ENCODE data around the gene NOL12.
"Not testable (repeated sequence)": the region's sequence is repeated elsewhere in the genome, so short reads cannot be mapped to it uniquely, and the experiment has no call there.

Gene NOL12

GRCh38 chr22:37710675-37711074, 24.5 kb downstream of the NOL12 start:
- FAIRE-seq (no peak), DNase-seq (ENCODE audit: low spot score) (no peak)

GRCh38 chr22:37711490-37711889, 25.3 kb downstream of the NOL12 start:
- DNase-seq (ENCODE audit: low spot score) (no peak), FAIRE-seq (no peak)

- no peak for FAIRE-seq
- DNase-seq (ENCODE audit: low spot score): no peak
Measured at GRCh38 chr22:37713761-37714160, 27.6 kb downstream of the NOL12 start.

GRCh38 chr22:37714634-37715033, 28.5 kb downstream of the NOL12 start:
- DNase-seq (ENCODE audit: low spot score) (no peak), FAIRE-seq (no peak)

GRCh38 chr22:37715760-37716159, 29.6 kb downstream of the NOL12 start:
- DNase-seq (ENCODE audit: low spot score): no peak
- no peak for FAIRE-seq

- DNase-seq (ENCODE audit: low spot score) (no peak), FAIRE-seq (no peak)
Measured at GRCh38 chr22:37716708-37717107, 30.6 kb downstream of the NOL12 start.

- not testable (repeated sequence) for FAIRE-seq; DNase-seq (ENCODE audit: low spot score)
Measured at GRCh38 chr22:37717235-37717634, 31.1 kb downstream of the NOL12 start.

- not testable (repeated sequence) for FAIRE-seq; DNase-seq (ENCODE audit: low spot score)
Measured at GRCh38 chr22:37717746-37718305, 31.7 kb downstream of the NOL12 start.

- FAIRE-seq (no peak), DNase-seq (ENCODE audit: low spot score) (no peak)
Measured at GRCh38 chr22:37725551-37726240, 39.6 kb downstream of the NOL12 start.

- DNase-seq (ENCODE audit: low spot score) (no peak), FAIRE-seq (no peak)
Measured at GRCh38 chr22:37726241-37726887, 40.2 kb downstream of the NOL12 start.

- DNase-seq (ENCODE audit: low spot score) (no peak), FAIRE-seq (no peak)
Measured at GRCh38 chr22:37728620-37729019, 42.5 kb downstream of the NOL12 start.

GRCh38 chr22:37731804-37732471, 45.8 kb downstream of the NOL12 start:
- DNase-seq (ENCODE audit: low spot score) (no peak), FAIRE-seq (no peak)

GRCh38 chr22:37732699-37733607, 46.8 kb downstream of the NOL12 start:
- FAIRE-seq (no peak), DNase-seq (ENCODE audit: low spot score) (no peak)

- FAIRE-seq (no peak), DNase-seq (ENCODE audit: low spot score) (no peak)
Measured at GRCh38 chr22:37733625-37734401, 47.7 kb downstream of the NOL12 start.

- no peak for FAIRE-seq
- DNase-seq (ENCODE audit: low spot score): no peak
Measured at GRCh38 chr22:37734402-37734700, 48.2 kb downstream of the NOL12 start.

GRCh38 chr22:37734964-37735451, 48.9 kb downstream of the NOL12 start:
- no peak for FAIRE-seq
- DNase-seq (ENCODE audit: low spot score): no peak

- no peak for FAIRE-seq
- no peak for DNase-seq (ENCODE audit: low spot score)
Measured at GRCh38 chr22:37739035-37739434, 52.9 kb downstream of the NOL12 start.

- DNase-seq (ENCODE audit: low spot score): no peak
- FAIRE-seq: no peak
Measured at GRCh38 chr22:37739611-37740049, 53.5 kb downstream of the NOL12 start.

GRCh38 chr22:37740455-37741311, 54.5 kb downstream of the NOL12 start:
- FAIRE-seq (no peak), DNase-seq (ENCODE audit: low spot score) (no peak)

Data from urothelium cell line (cell line).